Thyroid gland (tissue), 4 donors: ENCODE measurements around the gene LHPP.

Experiments used
- CTCF ChIP-seq, 6 experiments: fragments of 200-600 bp in 3 of 6; fragments of 450-650 bp in 3 of 6; sonication (generic) in 3 of 6; IDR thresholded peaks; one replicate each; pipeline ENCODE4 v1.5.1; 2016 to 2019; ENCODE audit warnings: antibody characterized with exemption in 6 of 6, mild to moderate bottlenecking in 2 of 6, inconsistent platforms in 1 of 6, moderate library complexity in 1 of 6
- POLR2A ChIP-seq, 2 donors: fragments of 450-650 bp; IDR thresholded peaks; one replicate each; pipeline ENCODE4 v1.6.1; 2017; ENCODE audit warnings: antibody characterized with exemption in 2 of 2, mild to moderate bottlenecking in 2 of 2, moderate library complexity in 1 of 2

- TF ChIP-seq CTCF (IDR thresholded peaks at IDR 0.05) (peak in 1 of 6 experiments; percentile 17), POLR2A (IDR thresholded peaks at IDR 0.05) (no peak)
Observed at GRCh38 chr10:124624895-124625294, 163.3 kb downstream of the LHPP start.
